ENCODE results near the gene RPL32. TPM values are rescaled to one million over a fixed set of nuclear protein-coding genes. Genes with fewer than 3 reads are reported as not detected.

RPL32 gene
- polyA plus RNA-seq, 3 donors, result 932 to 1,052 (median 942) TPM

- Histone ChIP-seq H3K79me2 (ENCODE audit: insufficient read depth, low read length) (no peaks in the 10 kb centered on the region), H3K4me1 (ENCODE audit: control insufficient read depth in 1 of 2, insufficient read depth in 2 of 2, low read length in 2 of 2) (peaks cover 8 to 10% of the 10 kb centered on the region in 2 donors), H3K4me2 (replicated peaks; ENCODE audit: extremely low read depth, low read length, poor library complexity, severe bottlenecking) (no peak overlapping the region), H2AFZ (ENCODE audit: insufficient read depth, low read depth, low read length, poor library complexity, severe bottlenecking) (no peak overlapping the region), H3K4me3 (replicated peaks in 1 of 3; ENCODE audit: low read depth in 2 of 3, low read length in 3 of 3) (no peak overlapping the region), H3K9ac (ENCODE audit: insufficient read depth, low read length, poor library complexity, severe bottlenecking) (no peak overlapping the region), H3K36me3 (replicated peaks in 1 of 2; ENCODE audit: control insufficient read depth in 1 of 2, insufficient read depth in 2 of 2, low read length in 2 of 2) (no peaks in the 10 kb centered on the region), H4K20me1 (ENCODE audit: insufficient read depth, low read length) (no peaks in the 10 kb centered on the region), H3K9me3 (replicated peaks in 1 of 2; ENCODE audit: control insufficient read depth in 1 of 2, insufficient read depth in 1 of 2, low read length in 2 of 2) (no peaks in the 10 kb centered on the region), H3K27ac (ENCODE audit: low read depth in 1 of 2, low read length in 2 of 2) (no peak overlapping the region), H3K27me3 (ENCODE audit: control insufficient read depth in 2 of 2, insufficient read depth in 2 of 2, low read length in 2 of 2) (peaks cover 0 to 4% of the 10 kb centered on the region in 2 donors)
- Mint-ChIP-seq H3K27ac (no peak overlapping the region), H3K9me3 (peaks cover 0 to 3% (median 0%) of the 10 kb centered on the region in 7 donors), H3K27me3 (ENCODE audit: low read depth in 3 of 3) (peaks cover 18 to 23% (median 18%) of the 10 kb centered on the region in 3 donors), H3K36me3 (no peaks in the 10 kb centered on the region), H3K4me1 (peaks cover 2% of the 10 kb centered on the region), H3K4me3 (no peak overlapping the region)
- no peak for DNase-seq
- 81% methylated on average over 2 of the region's 2 CpGs for WGBS (ENCODE audit: insufficient coverage)
- intact Hi-C loops (cut with micrococcal nuclease), result no loop called here
- TF ChIP-seq, protein P1, sequence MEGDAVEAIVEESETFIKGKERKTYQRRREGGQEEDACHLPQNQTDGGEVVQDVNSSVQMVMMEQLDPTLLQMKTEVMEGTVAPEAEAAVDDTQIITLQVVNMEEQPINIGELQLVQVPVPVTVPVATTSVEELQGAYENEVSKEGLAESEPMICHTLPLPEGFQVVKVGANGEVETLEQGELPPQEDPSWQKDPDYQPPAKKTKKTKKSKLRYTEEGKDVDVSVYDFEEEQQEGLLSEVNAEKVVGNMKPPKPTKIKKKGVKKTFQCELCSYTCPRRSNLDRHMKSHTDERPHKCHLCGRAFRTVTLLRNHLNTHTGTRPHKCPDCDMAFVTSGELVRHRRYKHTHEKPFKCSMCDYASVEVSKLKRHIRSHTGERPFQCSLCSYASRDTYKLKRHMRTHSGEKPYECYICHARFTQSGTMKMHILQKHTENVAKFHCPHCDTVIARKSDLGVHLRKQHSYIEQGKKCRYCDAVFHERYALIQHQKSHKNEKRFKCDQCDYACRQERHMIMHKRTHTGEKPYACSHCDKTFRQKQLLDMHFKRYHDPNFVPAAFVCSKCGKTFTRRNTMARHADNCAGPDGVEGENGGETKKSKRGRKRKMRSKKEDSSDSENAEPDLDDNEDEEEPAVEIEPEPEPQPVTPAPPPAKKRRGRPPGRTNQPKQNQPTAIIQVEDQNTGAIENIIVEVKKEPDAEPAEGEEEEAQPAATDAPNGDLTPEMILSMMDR (IDR thresholded peaks at IDR 0.05), result no peak
These were observed 36.8 kb upstream of the RPL32 start for GRCh38 chr3:12878141-12878574.

- Mint-ChIP-seq H3K4me3 (no peak overlapping the region), H3K4me1 (peaks cover 2% of the 10 kb centered on the region), H3K36me3 (no peaks in the 10 kb centered on the region), H3K27me3 (ENCODE audit: low read depth in 3 of 3) (peaks cover 18 to 21% (median 18%) of the 10 kb centered on the region in 3 donors), H3K27ac (no peak overlapping the region), H3K9me3 (peaks cover 0 to 3% (median 0%) of the 10 kb centered on the region in 7 donors)
- H3K4me1 ChIP-seq (ENCODE audit: control insufficient read depth in 1 of 2, insufficient read depth in 2 of 2, low read length in 2 of 2), result peaks cover 8 to 10% of the 10 kb centered on the region in 2 donors
- no peaks in the 10 kb centered on the region for H3K36me3 ChIP-seq (replicated peaks in 1 of 2; ENCODE audit: control insufficient read depth in 1 of 2, insufficient read depth in 2 of 2, low read length in 2 of 2)
- H3K27me3 ChIP-seq (ENCODE audit: control insufficient read depth in 2 of 2, insufficient read depth in 2 of 2, low read length in 2 of 2), result peaks cover 0 to 4% of the 10 kb centered on the region in 2 donors
- intact Hi-C loops (cut with micrococcal nuclease), result no loop called here
- no peak overlapping the region for H3K4me2 ChIP-seq (replicated peaks; ENCODE audit: extremely low read depth, low read length, poor library complexity, severe bottlenecking)
- no peaks in the 10 kb centered on the region for H4K20me1 ChIP-seq (ENCODE audit: insufficient read depth, low read length)
- H3K9ac ChIP-seq (ENCODE audit: insufficient read depth, low read length, poor library complexity, severe bottlenecking), result no peak overlapping the region
- no peaks in the 10 kb centered on the region for H3K9me3 ChIP-seq (replicated peaks in 1 of 2; ENCODE audit: control insufficient read depth in 1 of 2, insufficient read depth in 1 of 2, low read length in 2 of 2)
- H3K79me2 ChIP-seq (ENCODE audit: insufficient read depth, low read length), result no peaks in the 10 kb centered on the region
- no peak overlapping the region for H3K27ac ChIP-seq (ENCODE audit: low read depth in 1 of 2, low read length in 2 of 2)
- no peak for DNase-seq
- TF ChIP-seq, protein P1 (IDR thresholded peaks at IDR 0.05), result no peak
- no peak overlapping the region for H2AFZ ChIP-seq (ENCODE audit: insufficient read depth, low read depth, low read length, poor library complexity, severe bottlenecking)
- H3K4me3 ChIP-seq (replicated peaks in 1 of 3; ENCODE audit: low read depth in 2 of 3, low read length in 3 of 3), result no peak overlapping the region
- 97% methylated on average over 6 of the region's 7 CpGs for WGBS (ENCODE audit: insufficient coverage)
These were observed 35.7 kb upstream of the RPL32 start for GRCh38 chr3:12877040-12877439.
